GM19193 (cell line): ENCODE measurements around the gene NFASC.

Experiments used
- POLR2A ChIP-seq: IDR thresholded peaks from 4 replicates; pipeline ENCODE4 v1.6.1; 2011; ENCODE audit not compliant: insufficient read depth, insufficient read length; ENCODE audit errors: extremely low read depth

NFASC gene

GRCh38 chr1:204944662-204945061 is 74.0 kb downstream of the NFASC start:
- no peak for TF ChIP-seq POLR2A

- no peak for TF ChIP-seq POLR2A
These were observed 74.9 kb downstream of the NFASC start for GRCh38 chr1:204945565-204945977.

DNA sequence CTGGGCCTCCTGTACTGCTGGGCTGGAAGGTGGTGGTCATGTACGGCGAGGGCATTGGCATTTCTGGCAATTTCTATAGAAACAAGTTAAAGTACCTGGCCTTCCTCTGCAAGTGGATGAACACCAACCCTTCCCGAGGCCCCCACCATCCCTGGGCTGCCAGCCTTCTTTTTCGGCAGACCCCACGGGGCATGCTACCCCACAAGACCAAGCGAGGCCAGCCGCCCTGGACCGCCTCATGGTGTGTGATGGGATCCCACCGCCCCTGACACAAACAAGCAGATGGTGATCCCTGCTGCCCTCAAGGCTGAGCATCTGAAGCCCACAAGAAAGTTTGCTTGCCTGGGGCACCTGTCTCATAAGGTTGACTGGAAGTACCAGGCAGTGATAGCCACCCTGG is 76.0 kb downstream of the NFASC start:
- TF ChIP-seq POLR2A = no peak

DNA sequence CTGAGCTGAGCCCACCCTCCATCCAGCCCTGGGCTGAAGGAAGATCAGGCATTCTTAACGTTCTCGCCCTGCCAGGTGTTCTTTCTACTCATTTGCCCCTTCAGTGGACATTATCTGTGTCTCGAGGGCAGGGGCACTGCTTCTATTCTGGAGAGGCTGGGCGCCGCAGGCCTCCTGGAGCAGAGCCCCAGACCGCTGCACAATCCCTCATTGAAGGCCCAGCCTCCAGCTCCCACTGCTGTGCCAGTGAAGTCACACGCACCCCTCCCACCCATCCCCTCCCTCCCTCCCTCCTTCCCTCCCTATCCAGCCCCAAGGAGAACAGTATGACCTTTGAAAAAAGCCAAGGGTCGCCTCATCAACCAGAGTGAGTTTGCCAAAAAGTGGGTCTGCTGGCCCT is 76.7 kb downstream of the NFASC start:
- TF ChIP-seq POLR2A = no peak

GRCh38 chr1:204947747-204948146 is 77.1 kb downstream of the NFASC start:
- TF ChIP-seq POLR2A = no peak

DNA sequence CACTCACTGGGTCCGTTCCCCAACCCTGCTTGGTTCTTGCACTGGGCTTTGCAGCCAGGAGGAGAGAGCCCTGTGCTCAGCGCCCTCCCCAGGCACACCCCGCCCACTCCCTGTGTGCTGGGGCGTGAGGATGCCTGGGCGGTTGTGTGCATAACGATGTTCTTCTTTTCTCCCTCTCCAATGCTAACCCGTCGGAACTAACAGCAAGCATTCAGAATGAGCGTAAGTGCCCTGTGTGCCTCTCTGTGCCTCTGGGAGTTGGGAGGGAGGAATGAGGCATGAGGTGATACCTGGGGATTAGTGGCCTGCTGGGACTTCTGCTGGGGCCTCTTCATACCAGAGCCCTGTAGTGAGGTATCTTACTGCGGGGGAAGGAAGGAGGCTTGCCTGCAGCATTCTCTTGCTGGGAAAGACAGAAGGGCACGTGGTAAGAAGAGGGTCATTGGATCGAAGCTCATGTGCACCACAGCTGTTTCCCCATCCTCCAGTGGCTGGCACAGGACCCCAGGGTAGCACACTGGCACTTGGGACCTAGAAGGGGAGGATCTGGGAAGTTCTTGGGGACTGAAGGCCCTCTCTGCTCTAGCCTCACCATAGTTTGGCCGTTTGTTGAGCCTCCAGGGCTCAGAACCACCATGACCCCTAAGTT is 79.8 kb downstream of the NFASC start:
- no peak for TF ChIP-seq POLR2A

GRCh38 chr1:204958317-204959307 is 88.0 kb downstream of the NFASC start:
- no peak for TF ChIP-seq POLR2A

DNA sequence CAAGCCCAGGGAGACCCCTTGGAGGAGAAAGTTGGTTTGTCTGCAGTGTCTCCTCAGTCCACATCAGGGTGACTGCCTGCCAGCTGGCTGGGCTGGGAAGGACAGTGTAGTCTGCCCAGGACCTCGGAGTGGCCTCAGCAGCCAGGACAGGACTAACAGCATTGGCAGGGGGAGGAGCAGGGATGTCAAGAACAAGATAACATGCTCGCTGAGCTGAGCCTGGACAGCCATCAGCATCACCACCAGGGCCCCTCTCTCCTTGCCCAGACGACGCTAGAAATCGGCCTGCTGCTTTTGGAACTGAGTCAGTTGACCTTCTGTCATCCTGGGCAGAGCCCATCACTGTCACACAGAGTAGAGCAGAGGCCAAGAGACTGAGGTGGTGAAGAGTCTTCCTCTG is 88.7 kb downstream of the NFASC start:
- no peak for TF ChIP-seq POLR2A

DNA sequence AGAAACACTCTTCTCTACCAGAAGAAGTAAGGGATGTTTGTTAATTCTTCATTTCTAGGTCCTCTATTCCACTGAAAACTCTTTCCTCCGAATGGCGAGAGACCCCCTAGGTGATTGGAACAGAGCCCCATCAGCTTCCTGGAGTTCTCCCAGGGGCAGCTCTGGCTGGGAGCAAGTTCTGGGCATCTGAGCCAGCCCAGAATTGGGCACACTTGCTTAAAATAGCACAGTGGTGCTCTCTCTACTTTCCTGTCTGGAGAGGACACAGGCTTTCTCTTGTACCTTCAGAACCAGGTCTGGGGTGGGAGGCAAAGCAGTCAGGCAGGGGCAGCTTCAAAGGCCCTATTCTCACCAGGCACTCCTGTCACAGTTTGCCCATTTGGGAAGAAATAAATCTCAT is 89.2 kb downstream of the NFASC start:
- no peak for TF ChIP-seq POLR2A

GRCh38 chr1:204960306-204961125 is 89.9 kb downstream of the NFASC start:
- TF ChIP-seq POLR2A = no peak

GRCh38 chr1:204961765-204962419 is 91.2 kb downstream of the NFASC start:
- no peak for TF ChIP-seq POLR2A

DNA sequence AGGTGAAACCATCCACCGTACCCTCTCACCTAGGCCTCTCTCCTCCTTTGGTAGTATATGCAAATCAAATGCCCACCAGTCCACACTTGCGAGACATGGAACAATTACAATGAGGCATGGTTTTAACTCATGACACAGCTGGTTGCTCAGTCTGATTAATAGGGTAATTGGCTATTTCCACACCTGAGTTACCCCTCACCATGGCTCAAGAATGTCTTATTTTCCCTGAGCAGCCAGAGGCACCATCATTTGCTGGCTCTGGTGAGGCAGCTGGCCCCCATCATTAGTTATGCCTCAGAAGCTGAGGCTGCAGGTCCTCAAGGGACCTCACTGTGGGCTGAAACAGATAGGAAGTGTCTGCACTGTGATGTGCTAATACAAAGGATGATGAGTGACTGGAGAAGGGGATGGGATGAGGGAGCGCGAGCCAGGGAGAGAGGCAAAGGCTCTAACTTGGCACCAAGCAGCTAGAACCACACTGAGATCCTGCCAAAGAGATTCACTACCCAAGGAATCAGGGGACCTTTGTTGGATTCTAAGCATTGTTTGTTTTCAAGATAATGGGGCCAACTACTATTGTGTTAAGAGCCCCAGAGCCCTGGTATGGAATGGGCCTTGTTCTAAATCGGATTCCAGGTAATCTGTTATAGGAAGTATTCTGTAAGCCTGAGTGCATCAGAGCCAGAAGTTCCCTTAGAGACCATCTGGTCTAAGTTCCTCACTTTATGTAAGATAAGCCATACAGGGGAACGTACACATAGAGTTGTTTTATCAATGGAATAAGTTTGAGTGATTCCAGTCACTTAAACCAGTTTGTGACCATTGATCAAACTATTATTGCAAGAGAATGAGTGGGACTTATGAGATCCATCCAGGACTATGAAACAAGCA is 92.3 kb downstream of the NFASC start:
- no peak for TF ChIP-seq POLR2A

DNA sequence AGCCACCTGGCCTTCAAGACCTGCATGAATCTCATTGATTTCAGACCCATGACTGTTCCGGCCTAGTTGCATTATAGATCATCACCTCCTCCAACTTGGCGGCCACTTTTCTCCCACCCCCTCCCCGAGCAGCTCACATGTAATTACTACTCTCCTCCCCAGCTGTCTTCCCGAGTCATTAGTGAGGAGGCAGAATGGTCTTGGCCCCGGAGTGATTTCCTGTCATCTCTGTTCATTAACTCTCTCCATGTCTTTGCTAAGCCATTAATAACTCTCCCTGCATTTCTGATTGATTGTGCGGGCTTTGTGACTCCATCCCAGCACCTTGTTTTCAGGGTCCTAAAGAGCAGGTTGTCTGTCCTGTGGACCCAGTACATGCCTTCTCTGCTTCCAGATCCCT is 96.8 kb downstream of the NFASC start:
- TF ChIP-seq POLR2A = no peak

DNA sequence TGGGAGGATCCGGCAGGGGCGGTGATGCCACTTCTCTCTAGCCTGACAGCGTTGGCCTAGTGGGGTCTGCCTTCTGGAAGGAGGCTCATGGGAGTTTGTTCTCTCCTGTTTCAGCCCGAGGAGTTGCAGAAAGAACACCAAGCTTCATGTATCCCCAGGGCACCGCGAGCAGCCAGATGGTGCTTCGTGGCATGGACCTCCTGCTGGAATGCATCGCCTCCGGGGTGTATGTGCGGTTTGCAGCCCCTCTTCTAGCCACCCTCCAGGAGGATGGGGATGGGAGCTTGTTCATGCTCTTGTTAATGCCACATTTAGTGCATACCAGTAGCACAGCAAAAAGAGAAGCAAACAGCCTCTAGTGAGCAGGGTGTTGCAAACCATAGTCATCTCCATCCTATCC is 97.5 kb downstream of the NFASC start:
- no peak for TF ChIP-seq POLR2A
